HepG2 (cell line): ENCODE results near the gene PEBP1. TPM values are rescaled to one million over a fixed set of nuclear protein-coding genes. Genes with fewer than 3 reads are reported as not detected.
A peak's percentile ranks its signal among the peaks of the same experiment; 100 is the strongest.

Experiments used
- HNRNPL ChIP-seq: fragments of 200-400 bp; formaldehyde crosslinking; IDR thresholded peaks from 2 replicates; pipeline ENCODE4 v1.6.1; 2017; ENCODE audit warnings: mild to moderate bottlenecking, low read depth, low read length
- KLF11 ChIP-seq: IDR thresholded peaks from 2 replicates; pipeline ENCODE4 v1.6.1; 2016; ENCODE audit warnings: missing compliant biosample characterization
- MAF1 ChIP-seq: sonication (generic); formaldehyde crosslinking; IDR thresholded peaks from 2 replicates; pipeline ENCODE4 v1.5.0; 2020; ENCODE audit warnings: missing genetic modification reagents, borderline replicate concordance
- MLLT10 ChIP-seq: sonication (generic); formaldehyde crosslinking; IDR thresholded peaks from 2 replicates; pipeline ENCODE4 v1.4.0; 2020; ENCODE audit warnings: missing genetic modification reagents
- RXRB ChIP-seq: IDR thresholded peaks from 2 replicates; pipeline ENCODE4 v1.6.1; 2016; ENCODE audit warnings: borderline replicate concordance, missing genetic modification reagents, missing compliant biosample characterization
- SETDB1 ChIP-seq: sonication (generic); formaldehyde crosslinking; IDR thresholded peaks from 2 replicates; pipeline ENCODE4 v1.5.1; 2020; ENCODE audit warnings: missing genetic modification reagents, mild to moderate bottlenecking, borderline replicate concordance
- ZFP62 ChIP-seq: sonication (generic); formaldehyde crosslinking; IDR thresholded peaks from 2 replicates; pipeline ENCODE4 v1.4.0; 2020; ENCODE audit warnings: missing genetic modification reagents
- ZNF124 ChIP-seq: sonication (generic); formaldehyde crosslinking; IDR thresholded peaks from 2 replicates; pipeline ENCODE4 v1.4.0; 2020; ENCODE audit warnings: missing genetic modification reagents
- ZNF205 ChIP-seq: IDR thresholded peaks from 2 replicates; pipeline ENCODE4 v1.6.1; 2018; ENCODE audit warnings: missing biosample characterization, missing genetic modification reagents
- ZNF264 ChIP-seq: sonication (generic); formaldehyde crosslinking; IDR thresholded peaks from 2 replicates; pipeline ENCODE4 v1.4.0; 2020; ENCODE audit warnings: missing genetic modification reagents
- ZNF331 ChIP-seq: sonication (generic); formaldehyde crosslinking; IDR thresholded peaks from 2 replicates; pipeline ENCODE4 v1.4.0; 2020; ENCODE audit warnings: missing genetic modification reagents
- ZNF569 ChIP-seq: sonication (generic); formaldehyde crosslinking; IDR thresholded peaks from 2 replicates; pipeline ENCODE4 v1.5.0; 2020; ENCODE audit warnings: mild to moderate bottlenecking, missing genetic modification reagents, moderate library complexity, borderline replicate concordance
- ZNF605 ChIP-seq: sonication (generic); formaldehyde crosslinking; IDR thresholded peaks from 2 replicates; pipeline ENCODE4 v1.8.0; 2022; ENCODE audit warnings: mild to moderate bottlenecking, missing genetic modification reagents
- ZNF775 ChIP-seq: sonication (generic); formaldehyde crosslinking; IDR thresholded peaks from 2 replicates; pipeline ENCODE4 v1.4.0; 2020; ENCODE audit warnings: missing genetic modification reagents, mild to moderate bottlenecking, moderate library complexity, borderline replicate concordance
- ZZZ3 ChIP-seq: sonication (generic); formaldehyde crosslinking; IDR thresholded peaks from 2 replicates; pipeline ENCODE4 v1.4.0; 2020; ENCODE audit warnings: missing genetic modification reagents, mild to moderate bottlenecking, borderline replicate concordance
- polyA plus RNA-seq, 8 experiments: library from polyadenylated mRNA; depleted of rRNA in 3 of 8; stranded (reverse) in 7 of 8; unstranded in 1 of 8; fragments of >200 nt; fragmentation: Illumina TruSeq in 4 of 8; extraction: Trizol in 4 of 8; gene quantifications; 2 replicates each; pipeline versions ENCODE4 v1.2.1 to v1.2.3, GENCODE V29; 2011 to 2016; ENCODE audit warnings: low read depth in 4 of 8, missing spikeins in 1 of 8, mixed read lengths in 1 of 8; ENCODE audit not compliant: insufficient read depth in 1 of 8
- total RNA-seq, 5 experiments: library from RNA; depleted of rRNA; stranded (reverse); fragments of >200 nt; fragmentation: Illumina TruSeq; extraction: Trizol; gene quantifications; 2 replicates each; pipeline ENCODE4 v1.2.3, GENCODE V29; 2016; ENCODE audit warnings: low read depth in 1 of 5
- TF ChIP-seq, protein P1 (sequence below): sonication (generic); formaldehyde crosslinking; IDR thresholded peaks from 2 replicates; pipeline ENCODE4 v1.5.1; 2020; ENCODE audit warnings: mild to moderate bottlenecking, missing genetic modification reagents
- TF ChIP-seq, protein P2 (sequence below): sonication (generic); formaldehyde crosslinking; IDR thresholded peaks from 2 replicates; pipeline ENCODE4 v1.4.0; 2020; ENCODE audit warnings: missing genetic modification reagents
- TF ChIP-seq, protein P3 (sequence below): sonication (generic); formaldehyde crosslinking; IDR thresholded peaks from 2 replicates; pipeline ENCODE4 v1.5.0; 2020; ENCODE audit warnings: mild to moderate bottlenecking, missing genetic modification reagents
- TF ChIP-seq, protein P4 (sequence below): sonication (generic); formaldehyde crosslinking; IDR thresholded peaks from 2 replicates; pipeline ENCODE4 v1.4.0; 2020; ENCODE audit warnings: mild to moderate bottlenecking, missing genetic modification reagents

PEBP1 gene
- total and polyA plus RNA-seq, 2 of the 13 experiments (the other 11 are each of a cell fraction or from before 2014, with no cell fraction given), result 538 to 1,505 TPM

DNA sequence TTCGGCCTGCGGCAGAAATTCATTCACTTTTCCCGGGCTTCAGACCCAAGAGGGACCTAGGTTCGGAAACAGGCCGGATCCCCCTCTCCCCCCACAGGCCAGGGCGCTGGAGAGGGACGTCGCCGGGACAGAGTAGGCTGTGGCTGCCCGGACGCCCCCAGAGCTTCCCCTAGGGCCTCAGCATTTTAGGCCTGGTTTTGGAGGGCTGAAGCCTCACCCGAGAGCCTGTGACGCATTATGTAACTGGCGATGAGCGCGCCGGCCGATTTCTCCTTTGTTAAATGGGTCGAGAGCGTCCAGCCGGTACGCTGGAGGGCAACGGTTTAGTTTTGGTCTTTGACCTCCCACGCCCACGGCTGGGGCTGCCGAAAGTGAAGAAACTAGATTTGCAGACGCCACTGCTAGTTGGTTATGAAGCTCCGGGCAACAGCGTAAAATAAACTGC lies 657 bp downstream of the PEBP1 start (continued):
- TF ChIP-seq MAF1 (CRISPR knock-in tag), result no peak
- TF ChIP-seq, protein P1, sequence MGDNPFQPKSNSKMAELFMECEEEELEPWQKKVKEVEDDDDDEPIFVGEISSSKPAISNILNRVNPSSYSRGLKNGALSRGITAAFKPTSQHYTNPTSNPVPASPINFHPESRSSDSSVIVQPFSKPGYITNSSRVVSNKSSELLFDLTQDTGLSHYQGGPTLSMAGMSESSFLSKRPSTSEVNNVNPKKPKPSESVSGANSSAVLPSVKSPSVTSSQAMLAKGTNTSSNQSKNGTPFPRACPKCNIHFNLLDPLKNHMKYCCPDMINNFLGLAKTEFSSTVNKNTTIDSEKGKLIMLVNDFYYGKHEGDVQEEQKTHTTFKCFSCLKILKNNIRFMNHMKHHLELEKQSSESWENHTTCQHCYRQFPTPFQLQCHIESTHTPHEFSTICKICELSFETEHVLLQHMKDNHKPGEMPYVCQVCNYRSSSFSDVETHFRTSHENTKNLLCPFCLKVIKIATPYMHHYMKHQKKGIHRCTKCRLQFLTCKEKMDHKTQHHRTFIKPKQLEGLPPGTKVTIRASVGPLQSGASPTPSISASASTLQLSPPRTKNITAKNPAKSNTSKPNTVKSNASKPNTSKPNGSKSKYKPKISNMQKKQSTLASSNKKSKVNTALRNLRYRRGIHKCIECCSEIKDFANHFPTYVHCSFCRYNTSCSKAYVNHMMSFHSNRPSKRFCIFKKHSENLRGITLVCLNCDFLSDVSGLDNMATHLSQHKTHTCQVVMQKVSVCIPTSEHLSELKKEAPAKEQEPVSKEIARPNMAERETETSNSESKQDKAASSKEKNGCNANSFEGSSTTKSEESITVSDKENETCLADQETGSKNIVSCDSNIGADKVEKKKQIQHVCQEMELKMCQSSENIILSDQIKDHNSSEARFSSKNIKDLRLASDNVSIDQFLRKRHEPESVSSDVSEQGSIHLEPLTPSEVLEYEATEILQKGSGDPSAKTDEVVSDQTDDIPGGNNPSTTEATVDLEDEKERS, result no peak
- no peak for TF ChIP-seq ZNF775 (CRISPR knock-in tag)
- no peak for TF ChIP-seq ZNF605 (CRISPR knock-in tag)
- TF ChIP-seq ZNF124 (CRISPR knock-in tag), result no peak
- no peak for TF ChIP-seq ZNF569 (CRISPR knock-in tag)
- no peak for TF ChIP-seq MLLT10
- peak; percentile 48; the same call in 1 of the 2 replicates for TF ChIP-seq HNRNPL
- no peak for TF ChIP-seq RXRB (CRISPR knock-in tag)
- no peak for TF ChIP-seq SETDB1
- TF ChIP-seq, protein P2, sequence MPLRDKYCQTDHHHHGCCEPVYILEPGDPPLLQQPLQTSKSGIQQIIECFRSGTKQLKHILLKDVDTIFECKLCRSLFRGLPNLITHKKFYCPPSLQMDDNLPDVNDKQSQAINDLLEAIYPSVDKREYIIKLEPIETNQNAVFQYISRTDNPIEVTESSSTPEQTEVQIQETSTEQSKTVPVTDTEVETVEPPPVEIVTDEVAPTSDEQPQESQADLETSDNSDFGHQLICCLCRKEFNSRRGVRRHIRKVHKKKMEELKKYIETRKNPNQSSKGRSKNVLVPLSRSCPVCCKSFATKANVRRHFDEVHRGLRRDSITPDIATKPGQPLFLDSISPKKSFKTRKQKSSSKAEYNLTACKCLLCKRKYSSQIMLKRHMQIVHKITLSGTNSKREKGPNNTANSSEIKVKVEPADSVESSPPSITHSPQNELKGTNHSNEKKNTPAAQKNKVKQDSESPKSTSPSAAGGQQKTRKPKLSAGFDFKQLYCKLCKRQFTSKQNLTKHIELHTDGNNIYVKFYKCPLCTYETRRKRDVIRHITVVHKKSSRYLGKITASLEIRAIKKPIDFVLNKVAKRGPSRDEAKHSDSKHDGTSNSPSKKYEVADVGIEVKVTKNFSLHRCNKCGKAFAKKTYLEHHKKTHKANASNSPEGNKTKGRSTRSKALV (CRISPR knock-in tag), result no peak
- no peak for TF ChIP-seq ZNF331 (CRISPR knock-in tag)
- TF ChIP-seq ZNF205, result no peak
- TF ChIP-seq, protein P3, sequence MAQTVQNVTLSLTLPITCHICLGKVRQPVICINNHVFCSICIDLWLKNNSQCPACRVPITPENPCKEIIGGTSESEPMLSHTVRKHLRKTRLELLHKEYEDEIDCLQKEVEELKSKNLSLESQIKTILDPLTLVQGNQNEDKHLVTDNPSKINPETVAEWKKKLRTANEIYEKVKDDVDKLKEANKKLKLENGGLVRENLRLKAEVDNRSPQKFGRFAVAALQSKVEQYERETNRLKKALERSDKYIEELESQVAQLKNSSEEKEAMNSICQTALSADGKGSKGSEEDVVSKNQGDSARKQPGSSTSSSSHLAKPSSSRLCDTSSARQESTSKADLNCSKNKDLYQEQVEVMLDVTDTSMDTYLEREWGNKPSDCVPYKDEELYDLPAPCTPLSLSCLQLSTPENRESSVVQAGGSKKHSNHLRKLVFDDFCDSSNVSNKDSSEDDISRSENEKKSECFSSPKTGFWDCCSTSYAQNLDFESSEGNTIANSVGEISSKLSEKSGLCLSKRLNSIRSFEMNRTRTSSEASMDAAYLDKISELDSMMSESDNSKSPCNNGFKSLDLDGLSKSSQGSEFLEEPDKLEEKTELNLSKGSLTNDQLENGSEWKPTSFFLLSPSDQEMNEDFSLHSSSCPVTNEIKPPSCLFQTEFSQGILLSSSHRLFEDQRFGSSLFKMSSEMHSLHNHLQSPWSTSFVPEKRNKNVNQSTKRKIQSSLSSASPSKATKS (CRISPR knock-in tag), result no peak
- TF ChIP-seq, protein P4, sequence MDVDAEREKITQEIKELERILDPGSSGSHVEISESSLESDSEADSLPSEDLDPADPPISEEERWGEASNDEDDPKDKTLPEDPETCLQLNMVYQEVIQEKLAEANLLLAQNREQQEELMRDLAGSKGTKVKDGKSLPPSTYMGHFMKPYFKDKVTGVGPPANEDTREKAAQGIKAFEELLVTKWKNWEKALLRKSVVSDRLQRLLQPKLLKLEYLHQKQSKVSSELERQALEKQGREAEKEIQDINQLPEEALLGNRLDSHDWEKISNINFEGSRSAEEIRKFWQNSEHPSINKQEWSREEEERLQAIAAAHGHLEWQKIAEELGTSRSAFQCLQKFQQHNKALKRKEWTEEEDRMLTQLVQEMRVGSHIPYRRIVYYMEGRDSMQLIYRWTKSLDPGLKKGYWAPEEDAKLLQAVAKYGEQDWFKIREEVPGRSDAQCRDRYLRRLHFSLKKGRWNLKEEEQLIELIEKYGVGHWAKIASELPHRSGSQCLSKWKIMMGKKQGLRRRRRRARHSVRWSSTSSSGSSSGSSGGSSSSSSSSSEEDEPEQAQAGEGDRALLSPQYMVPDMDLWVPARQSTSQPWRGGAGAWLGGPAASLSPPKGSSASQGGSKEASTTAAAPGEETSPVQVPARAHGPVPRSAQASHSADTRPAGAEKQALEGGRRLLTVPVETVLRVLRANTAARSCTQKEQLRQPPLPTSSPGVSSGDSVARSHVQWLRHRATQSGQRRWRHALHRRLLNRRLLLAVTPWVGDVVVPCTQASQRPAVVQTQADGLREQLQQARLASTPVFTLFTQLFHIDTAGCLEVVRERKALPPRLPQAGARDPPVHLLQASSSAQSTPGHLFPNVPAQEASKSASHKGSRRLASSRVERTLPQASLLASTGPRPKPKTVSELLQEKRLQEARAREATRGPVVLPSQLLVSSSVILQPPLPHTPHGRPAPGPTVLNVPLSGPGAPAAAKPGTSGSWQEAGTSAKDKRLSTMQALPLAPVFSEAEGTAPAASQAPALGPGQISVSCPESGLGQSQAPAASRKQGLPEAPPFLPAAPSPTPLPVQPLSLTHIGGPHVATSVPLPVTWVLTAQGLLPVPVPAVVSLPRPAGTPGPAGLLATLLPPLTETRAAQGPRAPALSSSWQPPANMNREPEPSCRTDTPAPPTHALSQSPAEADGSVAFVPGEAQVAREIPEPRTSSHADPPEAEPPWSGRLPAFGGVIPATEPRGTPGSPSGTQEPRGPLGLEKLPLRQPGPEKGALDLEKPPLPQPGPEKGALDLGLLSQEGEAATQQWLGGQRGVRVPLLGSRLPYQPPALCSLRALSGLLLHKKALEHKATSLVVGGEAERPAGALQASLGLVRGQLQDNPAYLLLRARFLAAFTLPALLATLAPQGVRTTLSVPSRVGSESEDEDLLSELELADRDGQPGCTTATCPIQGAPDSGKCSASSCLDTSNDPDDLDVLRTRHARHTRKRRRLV (CRISPR knock-in tag), result no peak
- no peak for TF ChIP-seq ZNF264 (CRISPR knock-in tag)
- TF ChIP-seq KLF11 (CRISPR knock-in tag), result no peak
- TF ChIP-seq ZFP62 (CRISPR knock-in tag), result no peak
- no peak for TF ChIP-seq ZZZ3 (CRISPR knock-in tag)
